Lung microvascular endothelial cell (primary cell): Measurements from ENCODE around the gene LRRC8D. TPM values are rescaled to one million over a fixed set of nuclear protein-coding genes. Genes with fewer than 3 reads are reported as not detected.
A peak's percentile ranks its signal among the peaks of the same experiment; 100 is the strongest.

ENCODE experiments used
- DNase-seq, 2 donors: peaks; one replicate each; pipeline versions ENCODE4 v3.0.0 to v3.0.0-alpha.2; 2010; ENCODE audit warnings: low read depth in 2 of 2
- total RNA-seq: library from RNA; depleted of rRNA; stranded (reverse); fragments of >200 nt; gene quantifications from 2 replicates; pipeline ENCODE4 v1.2.1, GENCODE V29; 2014

Gene LRRC8D
- total RNA-seq, 1 donor from 2014 or later = 7.3 TPM

- DNase-seq = no peak
These were observed 45.7 kb downstream of the LRRC8D start for GRCh38 chr1:89866568-89866967.

- DNase-seq = no peak
These were observed 50.2 kb downstream of the LRRC8D start for GRCh38 chr1:89870998-89871397.

- no peak for DNase-seq
These were observed 51.1 kb downstream of the LRRC8D start for GRCh38 chr1:89871768-89872473.

GRCh38 chr1:89872567-89872966 is 51.7 kb downstream of the LRRC8D start:
- DNase-seq = no peak

- DNase-seq = peak; percentile 21 to 59
These were observed 52.5 kb downstream of the LRRC8D start for GRCh38 chr1:89873288-89873687.

- peak; percentile 70 to 92 for DNase-seq
These were observed 52.9 kb downstream of the LRRC8D start for GRCh38 chr1:89873770-89874169.

- no peak for DNase-seq
These were observed 55.6 kb downstream of the LRRC8D start for GRCh38 chr1:89876463-89876862.

- no peak for DNase-seq
These were observed 56.9 kb downstream of the LRRC8D start for GRCh38 chr1:89877756-89878155.

- DNase-seq = no peak
These were observed 57.4 kb downstream of the LRRC8D start for GRCh38 chr1:89878256-89878655.

- no peak for DNase-seq
These were observed 59.8 kb downstream of the LRRC8D start for GRCh38 chr1:89880679-89881078.

- DNase-seq = no peak
These were observed 60.7 kb downstream of the LRRC8D start for GRCh38 chr1:89881415-89882058.

GRCh38 chr1:89882348-89883029 is 61.7 kb downstream of the LRRC8D start:
- DNase-seq = no peak

- DNase-seq = no peak
These were observed 62.2 kb downstream of the LRRC8D start for GRCh38 chr1:89883030-89883379.

- peak; percentile 57 to 76 for DNase-seq
These were observed 64.1 kb downstream of the LRRC8D start for GRCh38 chr1:89884718-89885596.

GRCh38 chr1:89887270-89887669 is 66.4 kb downstream of the LRRC8D start:
- peak in 1 of 2 donors; percentile 66 for DNase-seq

GRCh38 chr1:89887713-89888112 is 66.9 kb downstream of the LRRC8D start:
- DNase-seq = no peak

GRCh38 chr1:89888480-89889322 is 67.9 kb downstream of the LRRC8D start:
- no peak for DNase-seq

GRCh38 chr1:89889323-89889615 is 68.4 kb downstream of the LRRC8D start:
- no peak for DNase-seq

GRCh38 chr1:89890085-89890752 is 69.4 kb downstream of the LRRC8D start:
- DNase-seq = peak; percentile 65 to 75

- no peak for DNase-seq
These were observed 72.0 kb downstream of the LRRC8D start for GRCh38 chr1:89892816-89893215.
